Activated T-helper 17 cell treated with anti-CD3 and anti-CD28 coated beads, Interleukin-2, amount 50 U/mL, for 72 hours (primary cell): Measurements from ENCODE around the gene KIF5C. TPM values are rescaled to one million over a fixed set of nuclear protein-coding genes. Genes with fewer than 3 reads are reported as not detected.

Experiments used
- ATAC-seq: fragments of 150-1000 bp; cut with Tn5 transposase; replicated peaks from 2 replicates; pipeline ENCODE4 v1.10.0; 2021; ENCODE audit warnings: mild to moderate bottlenecking, moderate library complexity
- H3K27ac Mint-ChIP-seq: one replicate; pipeline ENCODE4 v1.8.0; 2022; ENCODE audit warnings: mixed read lengths
- H3K27me3 Mint-ChIP-seq: one replicate; pipeline ENCODE4 v1.8.0; 2022; ENCODE audit warnings: mixed read lengths
- H3K36me3 Mint-ChIP-seq: one replicate; pipeline ENCODE4 v1.8.0; 2022; ENCODE audit warnings: low read depth, mild to moderate bottlenecking, mixed read lengths
- H3K4me1 Mint-ChIP-seq: one replicate; pipeline ENCODE4 v1.8.0; 2022; ENCODE audit warnings: mixed read lengths
- H3K4me3 Mint-ChIP-seq: one replicate; pipeline ENCODE4 v1.8.0; 2022; ENCODE audit warnings: mild to moderate bottlenecking, mixed read lengths
- H3K9me3 Mint-ChIP-seq: one replicate; pipeline ENCODE4 v1.8.0; 2022; ENCODE audit warnings: mixed read lengths
- total RNA-seq, 2 donors: library from RNA; stranded (reverse); gene quantifications; one replicate each; pipeline ENCODE4 v1.2.3, GENCODE V29; 2022

Gene KIF5C
- total RNA-seq, 2 donors from 2014 or later = 33.1 to 43.8 TPM

DNA sequence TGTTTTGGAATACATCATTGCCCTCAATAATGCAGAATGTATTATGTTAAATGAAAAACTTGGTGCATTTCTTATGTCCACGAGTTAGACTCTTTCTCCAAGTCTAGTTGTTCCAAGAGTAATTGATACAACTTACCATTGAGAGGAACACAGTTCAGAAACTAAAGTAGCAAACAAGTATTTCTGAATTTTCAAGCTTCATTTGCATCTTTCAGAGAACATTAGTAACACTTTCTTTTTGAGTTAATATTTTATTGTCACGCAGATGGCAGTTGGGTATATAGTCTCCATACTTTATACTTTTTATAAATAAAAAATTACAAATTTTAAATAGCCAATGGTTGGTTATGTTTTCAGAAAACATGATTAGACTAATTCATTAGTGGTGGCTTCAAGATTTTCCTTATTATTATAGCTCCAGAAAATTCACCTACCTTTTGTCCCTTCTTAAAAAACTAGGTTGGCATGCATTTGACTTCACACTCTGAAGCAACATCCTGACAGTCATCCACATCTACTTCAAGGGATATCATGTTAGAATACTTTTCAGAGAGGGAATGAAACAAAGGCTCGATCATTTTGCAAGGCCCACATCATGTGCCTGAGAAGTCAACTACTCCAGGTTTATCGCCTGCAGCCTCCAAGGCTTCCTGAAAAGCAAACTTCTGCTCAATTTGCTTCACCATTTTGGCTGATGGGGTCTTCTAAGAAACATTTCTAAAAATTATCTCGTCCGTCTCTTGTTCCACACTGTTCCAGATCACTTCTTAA lies 193.4 kb downstream of the KIF5C start:
- H3K36me3 Mint-ChIP-seq = no peaks in the 10 kb centered on the region

DNA sequence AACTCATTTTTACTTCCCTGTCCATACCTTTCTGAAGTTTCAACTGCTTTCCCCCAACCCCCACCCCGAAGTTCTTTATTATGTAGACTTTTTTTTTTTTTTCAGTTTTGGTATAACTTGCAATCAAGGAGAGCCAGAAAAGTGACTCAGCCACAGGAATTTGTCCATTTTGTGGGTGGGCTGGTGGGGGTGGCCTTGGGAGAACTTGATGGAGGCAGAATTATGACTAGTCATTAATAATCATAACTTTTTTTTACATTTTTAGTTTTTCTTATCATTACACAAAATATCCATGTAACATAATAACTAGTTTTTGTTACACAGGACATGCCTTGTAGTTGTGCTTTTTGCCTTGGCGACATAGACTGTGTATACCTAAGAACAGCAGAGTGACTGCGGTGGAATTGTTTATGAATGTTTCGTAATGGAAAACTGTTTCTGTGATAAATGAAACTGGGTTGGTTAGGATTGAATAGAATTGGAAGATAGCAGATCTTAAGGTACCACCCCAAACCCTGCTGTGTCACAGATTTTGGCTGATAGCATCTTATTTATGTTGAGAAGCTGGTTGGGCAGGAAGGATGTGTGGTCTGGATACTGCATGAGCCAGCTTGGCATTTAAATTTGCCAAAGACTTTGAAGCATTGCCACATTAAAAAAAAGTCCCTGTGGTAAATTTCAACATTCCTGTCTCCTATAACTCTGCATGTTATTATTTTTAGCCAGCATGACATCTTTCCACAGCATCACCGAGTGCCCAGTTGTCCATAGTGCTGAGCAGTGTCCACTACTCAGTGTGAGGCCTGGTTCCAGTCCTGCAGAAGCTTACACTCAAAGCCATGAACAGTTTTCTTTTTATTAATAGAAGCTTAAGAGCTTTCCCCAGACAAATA lies 194.2 kb downstream of the KIF5C start:
- Mint-ChIP-seq H3K4me3 (peak overlapping the region; percentile 24), H3K4me1 (peaks cover 19% of the 10 kb centered on the region), H3K27ac (peak overlapping the region; percentile 71), H3K36me3 (no peaks in the 10 kb centered on the region), H3K9me3 (no peaks in the 10 kb centered on the region), H3K27me3 (peaks cover 4% of the 10 kb centered on the region)
- peak; percentile 94 for ATAC-seq

More for the DNA sequence above, 193.4 kb downstream of the KIF5C start:
- no peak for ATAC-seq
- Mint-ChIP-seq H3K27me3 (peaks cover 1% of the 10 kb centered on the region), H3K4me3 (peak overlapping the region; percentile 24), H3K4me1 (peaks cover 19% of the 10 kb centered on the region), H3K27ac (peak overlapping the region; percentile 71), H3K9me3 (no peaks in the 10 kb centered on the region)

DNA sequence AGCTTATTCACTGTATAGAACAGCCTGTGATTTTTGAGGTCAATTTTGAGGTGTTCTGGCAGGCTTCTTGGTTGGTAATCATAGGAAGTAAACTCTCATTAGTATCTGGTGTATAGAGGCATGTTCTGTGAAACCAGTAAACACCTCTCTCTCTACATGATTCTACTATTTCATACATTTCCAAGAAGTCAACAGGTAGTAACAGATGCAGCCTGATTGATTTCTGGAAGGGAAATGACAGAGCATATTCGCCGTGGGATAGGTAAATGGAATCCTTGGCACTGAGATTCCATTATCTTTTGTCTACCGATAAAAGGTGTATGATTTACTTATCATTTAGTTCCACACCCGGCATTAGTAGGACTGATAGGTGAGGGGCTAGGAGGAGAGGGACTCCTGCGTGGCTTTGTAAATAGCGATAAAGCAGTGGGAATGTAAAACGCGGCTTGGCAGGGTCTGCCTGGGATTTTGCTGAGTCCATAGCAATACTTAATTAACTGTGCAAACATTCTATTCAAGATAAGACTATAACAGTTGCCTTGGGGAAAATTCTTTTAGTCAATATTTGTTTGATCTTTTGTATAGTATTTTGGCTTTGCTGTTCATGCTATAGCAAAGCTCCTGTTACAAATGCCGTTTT lies 195.8 kb downstream of the KIF5C start:
- H3K27me3 Mint-ChIP-seq = peaks cover 4% of the 10 kb centered on the region
- peak overlapping the region; percentile 24 for H3K4me3 Mint-ChIP-seq
- no peaks in the 10 kb centered on the region for H3K36me3 Mint-ChIP-seq

DNA sequence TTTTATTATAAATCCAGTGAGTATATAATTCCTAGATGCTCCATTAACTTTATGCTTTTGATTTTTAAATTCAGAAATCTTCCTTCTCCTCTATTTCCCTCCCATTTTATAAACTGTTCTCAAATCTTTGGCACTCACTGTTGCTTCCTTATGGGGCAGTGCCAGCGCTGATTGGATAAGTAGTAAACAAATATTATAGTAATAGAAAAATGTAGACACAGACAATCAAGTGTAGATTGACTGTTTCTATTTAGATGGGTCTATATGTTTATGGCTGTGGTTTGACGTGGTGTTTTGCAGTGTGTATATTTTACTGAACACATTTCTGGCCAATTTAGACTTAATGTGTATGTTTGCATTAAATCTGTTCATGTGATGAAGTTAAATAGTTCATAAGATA lies 200.1 kb downstream of the KIF5C start:
- Mint-ChIP-seq H3K27me3 (peaks cover 6% of the 10 kb centered on the region), H3K36me3 (no peaks in the 10 kb centered on the region), H3K27ac (no peak overlapping the region), H3K9me3 (no peaks in the 10 kb centered on the region), H3K4me3 (no peak overlapping the region), H3K4me1 (peaks cover 8% of the 10 kb centered on the region)
- no peak for ATAC-seq

More for the DNA sequence above, 195.8 kb downstream of the KIF5C start:
- Mint-ChIP-seq H3K4me1 (peaks cover 19% of the 10 kb centered on the region), H3K27ac (peak overlapping the region; percentile 71), H3K9me3 (no peaks in the 10 kb centered on the region)
- ATAC-seq = no peak

DNA sequence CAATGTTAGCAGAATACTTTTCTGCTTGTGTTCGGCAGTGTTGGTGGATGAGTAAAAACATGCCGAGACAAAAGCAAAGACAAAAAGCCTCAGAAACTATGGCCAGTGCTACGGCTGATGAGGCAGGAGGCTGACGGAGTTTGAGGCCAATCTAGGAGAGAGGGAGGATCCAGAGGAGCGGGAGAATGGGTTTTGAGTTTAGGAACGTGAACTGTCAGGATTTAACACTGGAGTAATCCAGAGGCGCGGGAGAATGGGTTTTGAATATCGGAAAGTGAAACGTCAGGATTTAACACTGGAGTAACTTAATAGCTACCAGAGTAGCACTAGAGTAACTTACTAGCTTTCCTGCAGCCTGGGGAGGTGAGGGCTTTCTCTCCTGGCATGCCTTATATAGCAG lies 200.8 kb downstream of the KIF5C start:
- no peak for ATAC-seq
- Mint-ChIP-seq H3K9me3 (no peaks in the 10 kb centered on the region), H3K4me1 (peaks cover under 1% of the 10 kb centered on the region), H3K27ac (no peak overlapping the region), H3K36me3 (no peaks in the 10 kb centered on the region), H3K4me3 (no peak overlapping the region), H3K27me3 (peaks cover 7% of the 10 kb centered on the region)

Other genes starting within 250 kb of the KIF5C start
- 10 to 100 TPM; 22.5 to 25.7 TPM for gene EPC2, start 230.5 kb upstream of the KIF5C start, total RNA-seq
- gene LYPD6B, start 163.5 kb downstream of the KIF5C start, total RNA-seq = not detected